Immature natural killer cell (primary cell): ENCODE measurements around the gene CRNKL1. TPM values are rescaled to one million over a fixed set of nuclear protein-coding genes. Genes with fewer than 3 reads are reported as not detected.
"Not testable (repeated sequence)": the region's sequence is repeated elsewhere in the genome, so short reads cannot be mapped to it uniquely, and the experiment has no call there.

Source experiments
- DNase-seq, 3 donors: peaks; one replicate each; pipeline ENCODE4 v3.0.0; 2022; ENCODE audit warnings: mixed read lengths in 1 of 3
- H3K27ac Mint-ChIP-seq, 6 donors: one replicate each; pipeline ENCODE4 v1.8.0; 2020; ENCODE audit warnings: mixed read lengths in 6 of 6, mild to moderate bottlenecking in 5 of 6, inconsistent platforms in 4 of 6, moderate library complexity in 3 of 6
- H3K27me3 Mint-ChIP-seq, 3 donors: one replicate each; pipeline ENCODE4 v1.8.0; 2020 to 2021; ENCODE audit warnings: low read depth in 3 of 3, mild to moderate bottlenecking in 3 of 3, mixed read lengths in 3 of 3, moderate library complexity in 3 of 3, inconsistent platforms in 1 of 3
- H3K36me3 Mint-ChIP-seq, 3 donors: one replicate each; pipeline ENCODE4 v1.8.0; 2020; ENCODE audit warnings: mixed read lengths in 3 of 3, inconsistent platforms in 2 of 3, mild to moderate bottlenecking in 2 of 3
- H3K4me1 Mint-ChIP-seq, 2 donors: one replicate each; pipeline ENCODE4 v1.8.0; 2020; ENCODE audit warnings: inconsistent platforms in 2 of 2, mild to moderate bottlenecking in 2 of 2, mixed read lengths in 2 of 2, moderate library complexity in 1 of 2
- H3K4me3 Mint-ChIP-seq, 5 donors: one replicate each; pipeline ENCODE4 v1.8.0; 2020; ENCODE audit warnings: mild to moderate bottlenecking in 5 of 5, mixed read lengths in 5 of 5, inconsistent platforms in 3 of 5, moderate library complexity in 3 of 5
- H3K9me3 Mint-ChIP-seq, 6 donors: one replicate each; pipeline ENCODE4 v1.8.0; 2020; ENCODE audit warnings: mild to moderate bottlenecking in 6 of 6, mixed read lengths in 6 of 6, inconsistent platforms in 4 of 6, moderate library complexity in 3 of 6
- polyA plus RNA-seq, 3 donors: library from polyadenylated mRNA; unstranded; fragments of 300-500 nt; fragmentation: Illumina TruSeq; gene quantifications; one replicate each; pipeline ENCODE4 v1.2.3, GENCODE V29; 2021

CRNKL1 gene
- polyA plus RNA-seq, 3 donors from 2014 or later: 11.2 to 19.0 (median 11.3) TPM

GRCh38 chr20:20012541-20012940 is 39.7 kb downstream of the CRNKL1 start:
- Mint-ChIP-seq H3K4me3 (no peak overlapping the region), H3K9me3 (no peaks in the 10 kb centered on the region), H3K36me3 (no peaks in the 10 kb centered on the region), H3K27ac (no peak overlapping the region), H3K4me1 (peaks cover 7% of the 10 kb centered on the region in 2 donors), H3K27me3 (peaks cover 3 to 13% (median 10%) of the 10 kb centered on the region in 3 donors)
- no peak for DNase-seq

GRCh38 chr20:20010639-20011500 is 41.4 kb downstream of the CRNKL1 start:
- Mint-ChIP-seq H3K36me3 (no peaks in the 10 kb centered on the region), H3K27me3 (peaks cover 6 to 13% (median 9%) of the 10 kb centered on the region in 3 donors), H3K4me3 (no peak overlapping the region), H3K9me3 (no peaks in the 10 kb centered on the region), H3K4me1 (no peaks in the 10 kb centered on the region), H3K27ac (no peak overlapping the region)
- no peak for DNase-seq

GRCh38 chr20:20009784-20010253 is 42.4 kb downstream of the CRNKL1 start:
- no peak overlapping the region for H3K4me3 Mint-ChIP-seq
- no peaks in the 10 kb centered on the region for H3K9me3 Mint-ChIP-seq
- H3K36me3 Mint-ChIP-seq: no peaks in the 10 kb centered on the region
- no peaks in the 10 kb centered on the region for H3K4me1 Mint-ChIP-seq
- H3K27me3 Mint-ChIP-seq: peaks cover 6 to 18% (median 9%) of the 10 kb centered on the region in 3 donors
- DNase-seq: no peak
- H3K27ac Mint-ChIP-seq: no peak overlapping the region

- Mint-ChIP-seq H3K4me1 (peaks cover 15 to 16% of the 10 kb centered on the region in 2 donors), H3K27ac (no peak overlapping the region), H3K27me3 (peaks cover 10 to 31% (median 15%) of the 10 kb centered on the region in 3 donors), H3K9me3 (no peaks in the 10 kb centered on the region), H3K36me3 (no peaks in the 10 kb centered on the region), H3K4me3 (no peak overlapping the region)
- no peak for DNase-seq
Observed at GRCh38 chr20:20005342-20005741, 46.9 kb downstream of the CRNKL1 start.

- H3K36me3 Mint-ChIP-seq, DNase-seq, H3K9me3 Mint-ChIP-seq, H3K27ac Mint-ChIP-seq: not testable (repeated sequence)
- H3K27me3 Mint-ChIP-seq: peaks cover 10 to 23% (median 16%) of the 10 kb centered on the region in 3 donors
- H3K4me3 Mint-ChIP-seq: peak overlapping the region in 4 of 5 donors; percentile 25 to 64 (median 54)
- H3K4me1 Mint-ChIP-seq: peaks cover 15 to 22% of the 10 kb centered on the region in 2 donors
Observed at GRCh38 chr20:20003955-20004322, 48.3 kb downstream of the CRNKL1 start.

GRCh38 chr20:20003031-20003954 is 49.0 kb downstream of the CRNKL1 start:
- DNase-seq: peak in 1 of 3 donors; percentile 2

GRCh38 chr20:20002101-20002998 is 49.9 kb downstream of the CRNKL1 start:
- peaks cover 15 to 22% of the 10 kb centered on the region in 2 donors for H3K4me1 Mint-ChIP-seq
- no peak for DNase-seq
- H3K27ac Mint-ChIP-seq: no peak overlapping the region
- H3K9me3 Mint-ChIP-seq: no peaks in the 10 kb centered on the region
- H3K36me3 Mint-ChIP-seq: no peaks in the 10 kb centered on the region
- H3K27me3 Mint-ChIP-seq: peaks cover 10 to 23% (median 16%) of the 10 kb centered on the region in 3 donors
- H3K4me3 Mint-ChIP-seq: no peak overlapping the region

More at GRCh38 chr20:20003031-20003954, 49.0 kb downstream of the CRNKL1 start:
- Mint-ChIP-seq H3K27ac (peak overlapping the region in 1 of 6 donors; percentile 42), H3K9me3 (no peaks in the 10 kb centered on the region), H3K4me3 (peak overlapping the region; percentile 18 to 64 (median 49)), H3K27me3 (peaks cover 10 to 23% (median 16%) of the 10 kb centered on the region in 3 donors), H3K4me1 (peaks cover 15 to 22% of the 10 kb centered on the region in 2 donors), H3K36me3 (no peaks in the 10 kb centered on the region)

GRCh38 chr20:20000211-20000968 is 51.9 kb downstream of the CRNKL1 start:
- Mint-ChIP-seq H3K9me3 (no peaks in the 10 kb centered on the region), H3K36me3 (no peaks in the 10 kb centered on the region), H3K27ac (no peak overlapping the region), H3K4me1 (peaks cover 15 to 22% of the 10 kb centered on the region in 2 donors), H3K27me3 (peaks cover 7 to 20% (median 16%) of the 10 kb centered on the region in 3 donors), H3K4me3 (no peak overlapping the region)
- DNase-seq: no peak

GRCh38 chr20:19998990-19999705 is 53.1 kb downstream of the CRNKL1 start:
- no peaks in the 10 kb centered on the region for H3K36me3 Mint-ChIP-seq
- H3K4me3 Mint-ChIP-seq: no peak overlapping the region
- H3K4me1 Mint-ChIP-seq: peaks cover 15 to 22% of the 10 kb centered on the region in 2 donors
- DNase-seq: no peak
- H3K9me3 Mint-ChIP-seq: no peaks in the 10 kb centered on the region
- H3K27me3 Mint-ChIP-seq: peaks cover 8 to 20% (median 16%) of the 10 kb centered on the region in 3 donors
- no peak overlapping the region for H3K27ac Mint-ChIP-seq

GRCh38 chr20:19996917-19997316 is 55.3 kb downstream of the CRNKL1 start:
- Mint-ChIP-seq H3K36me3 (no peaks in the 10 kb centered on the region), H3K9me3 (no peaks in the 10 kb centered on the region), H3K4me3 (no peak overlapping the region), H3K4me1 (peaks cover 0 to 9% of the 10 kb centered on the region in 2 donors), H3K27ac (no peak overlapping the region), H3K27me3 (peaks cover 1 to 8% (median 5%) of the 10 kb centered on the region in 3 donors)
- no peak for DNase-seq

GRCh38 chr20:19996222-19996621 is 56.0 kb downstream of the CRNKL1 start:
- Mint-ChIP-seq H3K4me3 (no peak overlapping the region), H3K36me3 (no peaks in the 10 kb centered on the region), H3K4me1 (peaks cover 0 to 9% of the 10 kb centered on the region in 2 donors), H3K27me3 (peaks cover 1 to 8% (median 5%) of the 10 kb centered on the region in 3 donors), H3K27ac (no peak overlapping the region), H3K9me3 (no peaks in the 10 kb centered on the region)
- DNase-seq: no peak
